Measurements from ENCODE around the gene ADH4.

The ADH4 gene

DNA sequence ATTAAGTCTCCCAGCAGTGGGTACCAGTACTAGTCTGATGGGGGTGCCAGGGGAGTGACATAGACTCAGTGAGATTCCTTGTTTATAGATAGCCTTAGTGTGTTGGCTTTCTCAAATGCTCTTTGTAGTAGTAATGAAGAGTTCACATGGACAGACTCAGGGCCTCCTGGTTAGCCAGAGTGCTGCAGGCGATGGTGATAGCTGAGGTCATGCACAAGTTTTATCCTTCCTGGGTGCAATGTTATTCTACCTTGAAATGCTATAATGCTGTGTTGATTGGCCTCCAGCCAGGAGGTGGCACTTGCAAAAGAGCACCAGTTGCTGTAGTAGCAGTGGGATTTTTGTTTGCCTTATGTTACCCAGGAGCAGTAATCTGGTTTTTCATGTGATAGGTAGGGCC, 35.5 kb upstream of the ADH4 start:
- DNase-seq (ENCODE audit: extremely low read depth, insufficient read length), result no peak
- H3K27me3 ChIP-seq (replicated peaks; ENCODE audit: control insufficient read depth, insufficient read depth, low read length), result no peaks in the 10 kb centered on the region
- H3K4me3 ChIP-seq (replicated peaks; ENCODE audit: low read depth, low read length), result no peak overlapping the region
- TF ChIP-seq, protein P1, sequence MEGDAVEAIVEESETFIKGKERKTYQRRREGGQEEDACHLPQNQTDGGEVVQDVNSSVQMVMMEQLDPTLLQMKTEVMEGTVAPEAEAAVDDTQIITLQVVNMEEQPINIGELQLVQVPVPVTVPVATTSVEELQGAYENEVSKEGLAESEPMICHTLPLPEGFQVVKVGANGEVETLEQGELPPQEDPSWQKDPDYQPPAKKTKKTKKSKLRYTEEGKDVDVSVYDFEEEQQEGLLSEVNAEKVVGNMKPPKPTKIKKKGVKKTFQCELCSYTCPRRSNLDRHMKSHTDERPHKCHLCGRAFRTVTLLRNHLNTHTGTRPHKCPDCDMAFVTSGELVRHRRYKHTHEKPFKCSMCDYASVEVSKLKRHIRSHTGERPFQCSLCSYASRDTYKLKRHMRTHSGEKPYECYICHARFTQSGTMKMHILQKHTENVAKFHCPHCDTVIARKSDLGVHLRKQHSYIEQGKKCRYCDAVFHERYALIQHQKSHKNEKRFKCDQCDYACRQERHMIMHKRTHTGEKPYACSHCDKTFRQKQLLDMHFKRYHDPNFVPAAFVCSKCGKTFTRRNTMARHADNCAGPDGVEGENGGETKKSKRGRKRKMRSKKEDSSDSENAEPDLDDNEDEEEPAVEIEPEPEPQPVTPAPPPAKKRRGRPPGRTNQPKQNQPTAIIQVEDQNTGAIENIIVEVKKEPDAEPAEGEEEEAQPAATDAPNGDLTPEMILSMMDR (IDR thresholded peaks at IDR 0.05; ENCODE audit: insufficient read depth, low read length, poor library complexity, severe bottlenecking), result no peak
- H3K36me3 ChIP-seq (ENCODE audit: control insufficient read depth, insufficient read depth, low read length), result no peaks in the 10 kb centered on the region

DNA sequence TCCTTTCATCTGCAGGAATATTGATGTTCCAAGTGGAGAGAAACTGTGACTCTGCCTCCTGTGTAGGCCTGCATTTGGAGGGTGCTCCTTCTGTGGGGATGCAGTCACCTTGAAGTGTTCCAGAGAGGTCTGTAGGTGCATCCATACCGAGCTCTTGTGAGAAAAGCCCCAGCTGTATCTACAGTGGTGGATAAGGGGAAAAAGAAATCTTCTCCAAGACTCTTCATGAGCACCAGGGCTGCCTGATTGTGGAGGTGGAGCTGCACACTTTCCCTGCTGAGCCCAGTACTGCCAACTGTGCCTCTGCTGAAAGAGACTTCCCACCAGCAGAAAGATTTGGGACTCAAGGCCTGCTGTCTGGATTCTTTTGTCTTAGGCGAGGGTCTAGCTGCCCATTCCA, 35.1 kb upstream of the ADH4 start:
- H3K36me3 ChIP-seq (ENCODE audit: control insufficient read depth, insufficient read depth, low read length), result no peaks in the 10 kb centered on the region
- no peak for DNase-seq (ENCODE audit: extremely low read depth, insufficient read length)
- H3K4me3 ChIP-seq (replicated peaks; ENCODE audit: low read depth, low read length), result no peak overlapping the region
- no peaks in the 10 kb centered on the region for H3K27me3 ChIP-seq (replicated peaks; ENCODE audit: control insufficient read depth, insufficient read depth, low read length)
- TF ChIP-seq, protein P1 (IDR thresholded peaks at IDR 0.05; ENCODE audit: insufficient read depth, low read length, poor library complexity, severe bottlenecking), result no peak

DNA sequence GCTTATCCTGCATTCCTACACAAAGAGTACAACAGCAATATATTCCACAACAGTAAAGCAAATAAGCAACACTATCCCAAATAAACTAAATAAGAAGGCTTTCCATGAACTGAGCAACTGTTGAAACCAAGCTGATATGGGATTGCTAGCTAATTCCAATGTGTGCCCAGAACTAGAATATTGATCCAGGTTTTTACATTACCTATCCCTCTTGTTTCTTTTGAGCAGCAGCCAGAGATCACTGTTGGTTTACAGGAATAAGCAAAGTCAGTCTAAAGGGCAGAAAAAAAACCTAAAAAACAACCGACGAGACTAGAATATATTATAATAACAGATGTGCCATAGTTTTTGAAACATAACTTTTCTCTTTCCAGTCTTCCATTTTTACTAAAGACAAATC, 22.4 kb upstream of the ADH4 start:
- TF ChIP-seq, protein P1 (IDR thresholded peaks at IDR 0.05; ENCODE audit: insufficient read depth, low read length, poor library complexity, severe bottlenecking), result no peak
- Histone ChIP-seq H3K4me3 (replicated peaks; ENCODE audit: low read depth, low read length) (no peak overlapping the region), H3K27me3 (replicated peaks; ENCODE audit: control insufficient read depth, insufficient read depth, low read length) (no peaks in the 10 kb centered on the region; the same call in 1 of the 2 replicates), H3K36me3 (ENCODE audit: control insufficient read depth, insufficient read depth, low read length) (no peaks in the 10 kb centered on the region)
- DNase-seq (ENCODE audit: extremely low read depth, insufficient read length), result no peak

DNA sequence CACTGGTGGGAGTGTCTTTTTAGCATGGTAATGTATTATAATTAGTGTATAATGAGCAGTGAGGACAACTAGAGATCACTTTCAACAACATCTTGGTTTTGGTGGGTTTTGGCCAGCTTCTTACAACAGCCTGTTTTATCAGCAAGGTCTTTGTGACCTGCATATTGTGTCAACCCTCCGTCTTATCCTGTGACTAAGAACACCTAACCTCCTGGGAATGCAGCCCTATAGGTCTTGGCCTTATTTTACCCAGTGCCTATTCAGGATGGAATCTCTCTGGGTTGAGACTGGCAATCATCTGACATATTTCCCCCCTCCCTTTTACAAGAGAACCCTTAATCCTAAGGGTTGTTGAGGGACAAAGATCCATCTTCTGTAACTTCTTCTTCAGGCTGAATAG, 21.9 kb upstream of the ADH4 start:
- no peaks in the 10 kb centered on the region for H3K36me3 ChIP-seq (ENCODE audit: control insufficient read depth, insufficient read depth, low read length)
- TF ChIP-seq, protein P1 (IDR thresholded peaks at IDR 0.05; ENCODE audit: insufficient read depth, low read length, poor library complexity, severe bottlenecking), result no peak
- no peak for DNase-seq (ENCODE audit: extremely low read depth, insufficient read length)
- H3K4me3 ChIP-seq (replicated peaks; ENCODE audit: low read depth, low read length), result no peak overlapping the region
- H3K27me3 ChIP-seq (replicated peaks; ENCODE audit: control insufficient read depth, insufficient read depth, low read length), result no peaks in the 10 kb centered on the region; the same call in 1 of the 2 replicates

DNA sequence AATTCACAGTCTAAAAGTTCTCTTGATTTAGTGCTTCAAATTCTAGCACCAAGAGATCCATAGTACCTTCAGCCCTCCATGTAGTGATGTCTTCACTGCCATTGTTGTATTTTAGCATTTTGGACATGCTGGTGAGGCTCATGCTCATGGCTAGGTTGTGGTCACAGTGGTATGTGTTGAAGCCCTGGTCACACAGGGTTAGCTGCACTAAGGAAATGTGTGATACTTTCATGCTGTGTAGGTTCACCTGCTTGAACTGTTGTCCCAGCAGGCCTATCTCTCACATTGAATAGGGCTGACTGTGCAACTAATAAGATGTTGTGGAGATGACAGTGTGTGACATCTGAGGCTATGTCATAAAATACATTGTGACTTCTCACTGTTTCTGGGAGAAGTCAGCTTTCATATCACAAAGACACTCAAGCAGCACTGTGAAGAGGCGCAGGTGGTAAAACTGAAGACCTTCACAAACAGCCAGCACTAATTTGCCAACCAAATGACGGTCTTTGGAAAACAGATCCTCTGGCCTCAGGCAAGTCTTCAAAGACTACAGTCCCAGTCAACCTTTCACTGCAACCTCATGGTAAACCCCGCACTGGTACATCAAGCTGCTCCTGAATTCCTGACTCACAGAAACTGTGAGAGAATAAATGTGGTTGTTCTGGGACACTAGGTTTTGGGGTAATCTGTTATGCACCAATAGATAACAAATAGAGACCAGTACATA, 17.4 kb upstream of the ADH4 start:
- no peak for DNase-seq (ENCODE audit: extremely low read depth, insufficient read length)
- Histone ChIP-seq H3K36me3 (ENCODE audit: control insufficient read depth, insufficient read depth, low read length) (no peaks in the 10 kb centered on the region), H3K27me3 (replicated peaks; ENCODE audit: control insufficient read depth, insufficient read depth, low read length) (no peaks in the 10 kb centered on the region; the same call in 1 of the 2 replicates), H3K4me3 (replicated peaks; ENCODE audit: low read depth, low read length) (no peak overlapping the region)
- TF ChIP-seq, protein P1 (IDR thresholded peaks at IDR 0.05; ENCODE audit: insufficient read depth, low read length, poor library complexity, severe bottlenecking), result no peak
